MM.1S (cell line): Measurements from ENCODE around the gene ATP13A3.

Experiments
- EZH2 ChIP-seq: fragments of 300-600 bp; sonication (generic); optimal IDR thresholded peaks from 2 replicates; pipeline ENCODE3; 2017; ENCODE audit warnings: low read depth, mild to moderate bottlenecking, antibody characterized with exemption, low read length, mixed read lengths
- EZH2phosphoT487 ChIP-seq: fragments of 300-600 bp; sonication (generic); IDR thresholded peaks from 2 replicates; pipeline ENCODE4 v1.6.1; 2018; ENCODE audit warnings: antibody characterized with exemption, low read length
- TF ChIP-seq, protein P1 (sequence below): fragments of 300-600 bp; sonication (generic); IDR thresholded peaks from 2 replicates; pipeline ENCODE4 v1.5.1; 2016; ENCODE audit warnings: antibody characterized with exemption, low read length, mixed read lengths

- TF ChIP-seq, protein P1, sequence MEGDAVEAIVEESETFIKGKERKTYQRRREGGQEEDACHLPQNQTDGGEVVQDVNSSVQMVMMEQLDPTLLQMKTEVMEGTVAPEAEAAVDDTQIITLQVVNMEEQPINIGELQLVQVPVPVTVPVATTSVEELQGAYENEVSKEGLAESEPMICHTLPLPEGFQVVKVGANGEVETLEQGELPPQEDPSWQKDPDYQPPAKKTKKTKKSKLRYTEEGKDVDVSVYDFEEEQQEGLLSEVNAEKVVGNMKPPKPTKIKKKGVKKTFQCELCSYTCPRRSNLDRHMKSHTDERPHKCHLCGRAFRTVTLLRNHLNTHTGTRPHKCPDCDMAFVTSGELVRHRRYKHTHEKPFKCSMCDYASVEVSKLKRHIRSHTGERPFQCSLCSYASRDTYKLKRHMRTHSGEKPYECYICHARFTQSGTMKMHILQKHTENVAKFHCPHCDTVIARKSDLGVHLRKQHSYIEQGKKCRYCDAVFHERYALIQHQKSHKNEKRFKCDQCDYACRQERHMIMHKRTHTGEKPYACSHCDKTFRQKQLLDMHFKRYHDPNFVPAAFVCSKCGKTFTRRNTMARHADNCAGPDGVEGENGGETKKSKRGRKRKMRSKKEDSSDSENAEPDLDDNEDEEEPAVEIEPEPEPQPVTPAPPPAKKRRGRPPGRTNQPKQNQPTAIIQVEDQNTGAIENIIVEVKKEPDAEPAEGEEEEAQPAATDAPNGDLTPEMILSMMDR: no peak
- TF ChIP-seq EZH2phosphoT487 (no peak), EZH2 (no peak)
Measured at GRCh38 chr3:194447161-194447560, 39.6 kb downstream of the ATP13A3 start.
